Pancreas (tissue), 10 donors: Measurements from ENCODE around the gene SOX18. TPM values are rescaled to one million over a fixed set of nuclear protein-coding genes. Genes with fewer than 3 reads are reported as not detected.
A peak's percentile ranks its signal among the peaks of the same experiment; 100 is the strongest.

ENCODE experiments used
- ATAC-seq, 4 donors: fragments of 200-7000 bp; cut with Tn5 transposase; one replicate each; pipeline versions ENCODE4 v1.8.0 to v1.9.1; 2020; ENCODE audit warnings: mild to moderate bottlenecking in 4 of 4, moderate library complexity in 4 of 4
- DNase-seq, 6 donors: peaks; one replicate each; pipeline ENCODE4 v3.0.0-alpha.2; 2020
- FAIRE-seq: peaks from 2 replicates; lab custom pipeline; 2012; peaks lifted over from hg19 to GRCh38; lab: Jason Lieb, UNC
- H3K27ac ChIP-seq, 4 donors: fragments of 200-600 bp; sonication (generic); 1 replicate in 3 of 4; 2 replicates in 1 of 4; pipeline versions ENCODE4 v1.5.0 to v1.8.0; 2020
- H3K27me3 ChIP-seq, 4 donors: fragments of 200-600 bp; one replicate each; pipeline ENCODE4 v1.8.0; 2021
- H3K36me3 ChIP-seq, 3 donors: fragments of 200-600 bp; sonication (generic) in 1 of 3; one replicate each; pipeline versions ENCODE4 v1.5.0 to v1.8.0; 2020 to 2021
- H3K4me1 ChIP-seq, 3 donors: fragments of 200-600 bp; one replicate each; pipeline ENCODE4 v1.8.0; 2021
- H3K4me3 ChIP-seq, 4 donors: fragments of 200-600 bp; sonication (generic) in 2 of 4; one replicate each; pipeline versions ENCODE4 v1.5.0 to v1.8.0; 2020 to 2021
- H3K9me3 ChIP-seq, 4 donors: fragments of 200-600 bp; one replicate each; pipeline ENCODE4 v1.8.0; 2021
- WGBS, 2 donors: extraction: QIAGEN DNeasy Blood & Tissue Kit; methylation state at CpG; one replicate each; pipeline ENCODE4 v1.1.7; 2013; 5-methylcytosine and 5-hydroxymethylcytosine counted together
- intact Hi-C, 3 donors: fragments of 100-400 bp; cut with DNase I; formaldehyde crosslinking; loops; one replicate each; pipeline versions ENCODE4 v1.11.1 to v1.14.2; 2022
- polyA plus RNA-seq, 2 donors: library from polyadenylated mRNA; stranded (reverse); fragments of 200-250 nt; gene quantifications; one replicate each; pipeline ENCODE4 v1.2.3, GENCODE V29; 2013
- total RNA-seq, 6 donors: library from RNA; stranded (reverse); fragmentation: NEBNext Ultra II Directional in 4 of 6; extraction: Animal tissue kit (Norgen Biotek cat#: 25700) in 4 of 6; gene quantifications; one replicate each; pipeline versions ENCODE4 v1.2.1 to v1.2.4, GENCODE V29; 2021 to 2023
- TF ChIP-seq, protein P1 (sequence below), 4 donors: fragments of 200-600 bp; sonication (generic) in 3 of 4; IDR thresholded peaks; one replicate each; pipeline versions ENCODE4 v1.5.0 to v1.8.0; 2021; ENCODE audit warnings: antibody characterized with exemption in 4 of 4
- donor health status: healthy with polysubstance abuse.
- donor health status: DM: no; HTN: no; CAD: no; lungs with moderate emphysema.
- donor health status: DM: no; HTN: no; CAD: no.
- donor health status: control.
- donor health status: control.
- donor health status: Bipolar disorder and iron deficiency.
- donor health status: DM: yes; HTN: yes; CAD: no.
- donor health status: DM: no; HTN: no; CAD: no.
- donor health status: DM: no; HTN: no; CAD: no.
- donor health status: DM: yes; HTN: yes; CAD: no.

SOX18 gene
- total and polyA plus RNA-seq, 8 donors: 3.7 to 9.1 (median 6.0) TPM

DNA sequence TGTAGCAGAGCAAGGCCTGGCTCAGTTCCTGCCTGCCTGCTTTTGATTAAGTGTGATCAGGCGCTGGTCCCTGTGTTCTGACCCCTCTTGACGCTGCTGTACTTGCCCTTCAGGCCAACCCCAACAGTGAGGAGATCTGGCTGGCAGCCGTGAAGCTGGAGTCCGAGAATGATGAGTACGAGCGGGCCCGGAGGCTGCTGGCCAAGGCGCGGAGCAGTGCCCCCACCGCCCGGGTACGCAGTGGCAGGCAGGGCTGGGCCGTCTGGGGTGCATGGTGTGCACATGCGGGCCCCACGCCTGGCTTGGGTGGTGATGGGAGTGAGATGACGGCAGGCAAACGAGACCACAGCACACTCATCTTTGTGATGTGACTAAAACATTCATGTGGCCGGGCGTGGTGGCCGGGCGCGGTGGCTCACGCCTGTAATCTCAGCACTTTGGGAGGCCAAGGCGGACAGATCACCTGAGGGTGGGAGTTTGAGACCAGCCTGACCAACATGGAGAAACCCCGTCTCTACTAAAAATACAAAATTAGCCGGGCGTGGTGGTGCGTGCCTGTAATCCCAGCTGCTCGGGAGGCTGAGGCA, 23.5 kb downstream of the SOX18 start:
- DNase-seq (no peak), ATAC-seq (no peak), FAIRE-seq (no peak)
- Histone ChIP-seq H3K27ac (no peak overlapping the region), H3K4me1 (peaks cover 0 to 8% (median 0%) of the 10 kb centered on the region in 3 donors), H3K4me3 (no peak overlapping the region), H3K36me3 (peaks cover 12 to 85% (median 56%) of the 10 kb centered on the region in 3 donors), H3K9me3 (no peaks in the 10 kb centered on the region), H3K27me3 (no peaks in the 10 kb centered on the region)
- WGBS, 2 donors: 96% methylated on average over 29 of the region's 29 CpGs
- TF ChIP-seq, protein P1, sequence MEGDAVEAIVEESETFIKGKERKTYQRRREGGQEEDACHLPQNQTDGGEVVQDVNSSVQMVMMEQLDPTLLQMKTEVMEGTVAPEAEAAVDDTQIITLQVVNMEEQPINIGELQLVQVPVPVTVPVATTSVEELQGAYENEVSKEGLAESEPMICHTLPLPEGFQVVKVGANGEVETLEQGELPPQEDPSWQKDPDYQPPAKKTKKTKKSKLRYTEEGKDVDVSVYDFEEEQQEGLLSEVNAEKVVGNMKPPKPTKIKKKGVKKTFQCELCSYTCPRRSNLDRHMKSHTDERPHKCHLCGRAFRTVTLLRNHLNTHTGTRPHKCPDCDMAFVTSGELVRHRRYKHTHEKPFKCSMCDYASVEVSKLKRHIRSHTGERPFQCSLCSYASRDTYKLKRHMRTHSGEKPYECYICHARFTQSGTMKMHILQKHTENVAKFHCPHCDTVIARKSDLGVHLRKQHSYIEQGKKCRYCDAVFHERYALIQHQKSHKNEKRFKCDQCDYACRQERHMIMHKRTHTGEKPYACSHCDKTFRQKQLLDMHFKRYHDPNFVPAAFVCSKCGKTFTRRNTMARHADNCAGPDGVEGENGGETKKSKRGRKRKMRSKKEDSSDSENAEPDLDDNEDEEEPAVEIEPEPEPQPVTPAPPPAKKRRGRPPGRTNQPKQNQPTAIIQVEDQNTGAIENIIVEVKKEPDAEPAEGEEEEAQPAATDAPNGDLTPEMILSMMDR (IDR thresholded peaks at IDR 0.05): no peak
- intact Hi-C loops: no loop called here

DNA sequence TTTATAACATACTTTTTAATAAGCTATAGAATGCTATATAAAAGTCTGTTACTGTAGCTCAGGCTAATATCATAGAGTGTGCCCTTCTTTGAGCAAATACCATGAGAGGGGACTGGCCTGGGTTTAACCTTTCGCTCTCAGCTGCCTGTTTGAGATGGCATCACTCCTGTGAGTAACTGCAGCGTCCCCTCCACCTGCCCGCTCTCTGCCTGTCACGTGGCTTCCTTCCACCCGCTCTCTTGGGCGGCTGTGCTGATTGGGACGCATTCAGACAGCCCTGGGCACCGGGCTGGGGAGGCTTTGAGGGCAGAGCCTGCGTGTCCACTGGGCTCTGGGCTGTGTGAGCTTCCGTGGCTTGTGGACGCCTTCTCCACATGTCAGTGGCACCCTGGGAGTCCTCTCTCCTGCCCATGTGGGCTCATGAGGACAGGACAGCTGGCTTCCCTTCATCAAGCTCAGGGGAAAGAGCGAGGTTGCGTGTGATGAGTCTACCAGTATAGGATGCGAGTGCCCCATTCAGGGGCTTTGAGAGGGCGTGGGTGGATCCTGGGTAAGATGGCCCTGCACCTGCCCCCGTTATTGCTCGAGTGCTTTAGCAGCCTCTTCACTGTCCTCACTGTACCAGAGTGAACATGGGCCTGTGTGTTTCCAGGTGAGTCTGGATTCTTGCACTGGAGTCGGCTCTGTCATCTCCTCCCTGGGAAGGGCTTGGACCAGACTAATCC, 24.2 kb downstream of the SOX18 start:
- intact Hi-C loops: no loop called here
- Histone ChIP-seq H3K36me3 (peaks cover 8 to 78% (median 50%) of the 10 kb centered on the region in 3 donors), H3K27ac (no peak overlapping the region), H3K27me3 (no peaks in the 10 kb centered on the region), H3K4me3 (no peak overlapping the region), H3K4me1 (peaks cover 0 to 8% (median 0%) of the 10 kb centered on the region in 3 donors), H3K9me3 (no peaks in the 10 kb centered on the region)
- WGBS, 2 donors: 94 to 97% methylated on average over 18 of the region's 18 CpGs
- no peak for ATAC-seq
- TF ChIP-seq, protein P1 (IDR thresholded peaks at IDR 0.05): no peak
- DNase-seq: no peak
- no peak for FAIRE-seq

DNA sequence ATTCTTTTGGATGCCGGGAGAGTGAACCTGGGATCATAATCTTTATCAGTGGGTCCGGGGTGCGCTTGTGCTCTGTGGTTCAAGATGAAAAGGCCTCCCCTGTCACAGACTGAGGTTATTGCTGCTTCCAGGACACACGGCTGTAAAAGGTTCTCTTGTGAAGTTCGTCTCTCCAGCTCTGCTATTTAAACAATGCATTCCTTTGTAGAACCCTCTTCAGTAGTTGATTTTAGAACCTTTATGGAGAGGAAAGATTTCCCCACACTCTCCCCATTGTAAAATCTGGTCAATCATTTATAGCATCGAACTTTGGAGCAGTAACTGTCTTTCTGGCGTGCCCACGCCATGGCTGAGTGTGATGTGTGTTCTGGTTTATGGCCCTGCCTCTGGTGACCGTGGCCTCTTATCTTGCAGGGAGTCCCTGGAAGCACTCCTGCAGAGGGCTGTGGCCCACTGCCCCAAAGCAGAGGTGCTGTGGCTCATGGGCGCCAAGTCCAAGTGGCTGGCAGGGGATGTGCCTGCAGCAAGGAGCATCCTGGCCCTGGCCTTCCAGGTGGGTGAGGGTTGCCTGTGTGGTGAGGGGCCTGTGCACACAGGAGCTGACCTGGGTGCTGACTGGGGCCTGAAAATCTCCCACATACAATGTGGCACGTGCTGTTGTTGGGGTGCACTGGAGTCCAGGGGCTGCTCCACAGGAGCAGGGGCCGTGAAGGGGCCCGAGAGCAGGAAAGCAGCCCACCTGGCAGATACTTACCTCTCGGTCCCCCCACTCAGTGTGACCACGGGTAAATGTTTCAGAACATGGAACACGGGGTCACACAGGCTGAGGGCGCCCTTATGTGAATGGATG, 25.1 kb downstream of the SOX18 start:
- peaks cover 0 to 8% (median 0%) of the 10 kb centered on the region in 3 donors for H3K4me1 ChIP-seq
- DNase-seq (no peak), ATAC-seq (peak in 3 of 4 donors; percentile 58 to 68 (median 66)), FAIRE-seq (no peak)
- H3K27ac ChIP-seq: no peak overlapping the region
- intact Hi-C loops: no loop called here
- TF ChIP-seq, protein P1 (IDR thresholded peaks at IDR 0.05): no peak
- WGBS, 2 donors: 75 to 80% methylated on average over 17 of the region's 17 CpGs
- no peaks in the 10 kb centered on the region for H3K9me3 ChIP-seq
- no peaks in the 10 kb centered on the region for H3K27me3 ChIP-seq
- no peak overlapping the region for H3K4me3 ChIP-seq
- H3K36me3 ChIP-seq: peaks cover 4 to 78% (median 44%) of the 10 kb centered on the region in 3 donors

DNA sequence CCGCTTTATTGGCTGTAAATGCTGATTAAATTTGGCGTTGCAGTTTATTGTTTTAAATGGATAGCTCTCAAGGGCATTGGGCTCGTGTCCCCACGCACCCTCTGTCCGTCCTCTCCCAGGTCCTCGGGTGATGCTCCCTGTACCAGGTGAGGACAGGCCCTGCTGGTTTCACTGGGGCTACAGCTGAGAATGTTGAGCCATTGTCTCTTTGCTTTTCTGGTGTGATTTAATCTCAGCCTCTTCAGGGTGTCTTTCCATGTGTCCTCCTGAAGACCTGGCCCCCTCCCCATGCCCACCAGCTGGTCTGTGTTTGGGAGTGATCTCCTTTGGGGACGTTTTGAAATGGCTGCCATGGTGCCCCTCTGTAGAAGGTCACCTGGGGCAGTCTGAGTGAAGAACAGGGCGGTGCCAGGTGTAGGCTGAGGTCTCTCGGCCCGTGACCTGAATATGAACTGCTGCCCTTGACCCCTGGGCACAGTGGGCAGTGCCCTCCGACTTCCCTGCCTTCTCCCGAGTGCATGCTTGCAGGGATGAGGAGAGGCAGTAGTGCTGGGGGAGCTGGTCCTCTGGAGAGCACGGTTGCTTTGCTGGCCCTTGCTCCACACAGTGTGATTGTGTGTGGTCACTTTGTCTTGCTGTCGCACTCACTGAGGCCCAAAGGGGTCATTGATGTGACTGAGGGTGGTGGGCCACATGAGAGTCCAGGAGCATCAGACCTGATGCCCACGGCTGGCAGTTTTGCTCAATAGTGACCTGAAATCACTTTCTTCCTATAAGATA, 25.9 kb downstream of the SOX18 start:
- H3K4me1 ChIP-seq: peaks cover 0 to 8% (median 0%) of the 10 kb centered on the region in 3 donors
- 75 to 77% methylated on average over 15 of the region's 15 CpGs for WGBS, 2 donors
- DNase-seq: no peak
- peak in 1 of 4 donors; percentile 5 for ATAC-seq
- TF ChIP-seq, protein P1 (IDR thresholded peaks at IDR 0.05): no peak
- FAIRE-seq: no peak
- intact Hi-C loops: no loop called here
- no peaks in the 10 kb centered on the region for H3K9me3 ChIP-seq
- no peaks in the 10 kb centered on the region for H3K27me3 ChIP-seq
- H3K27ac ChIP-seq: no peak overlapping the region
- H3K36me3 ChIP-seq: peaks cover 0 to 78% (median 39%) of the 10 kb centered on the region in 3 donors
- H3K4me3 ChIP-seq: no peak overlapping the region
